ENCODE measurements around the gene DZIP1L.

The DZIP1L gene

GRCh38 chr3:138030734-138031280 is 84.6 kb downstream of the DZIP1L start:
- DNase-seq = no peak

- DNase-seq = no peak
Observed at GRCh38 chr3:138027821-138028220, 87.6 kb downstream of the DZIP1L start.

GRCh38 chr3:138025553-138025952 is 89.9 kb downstream of the DZIP1L start:
- DNase-seq = no peak

- DNase-seq = no peak
Observed at GRCh38 chr3:138023754-138024153, 91.7 kb downstream of the DZIP1L start.

DNA sequence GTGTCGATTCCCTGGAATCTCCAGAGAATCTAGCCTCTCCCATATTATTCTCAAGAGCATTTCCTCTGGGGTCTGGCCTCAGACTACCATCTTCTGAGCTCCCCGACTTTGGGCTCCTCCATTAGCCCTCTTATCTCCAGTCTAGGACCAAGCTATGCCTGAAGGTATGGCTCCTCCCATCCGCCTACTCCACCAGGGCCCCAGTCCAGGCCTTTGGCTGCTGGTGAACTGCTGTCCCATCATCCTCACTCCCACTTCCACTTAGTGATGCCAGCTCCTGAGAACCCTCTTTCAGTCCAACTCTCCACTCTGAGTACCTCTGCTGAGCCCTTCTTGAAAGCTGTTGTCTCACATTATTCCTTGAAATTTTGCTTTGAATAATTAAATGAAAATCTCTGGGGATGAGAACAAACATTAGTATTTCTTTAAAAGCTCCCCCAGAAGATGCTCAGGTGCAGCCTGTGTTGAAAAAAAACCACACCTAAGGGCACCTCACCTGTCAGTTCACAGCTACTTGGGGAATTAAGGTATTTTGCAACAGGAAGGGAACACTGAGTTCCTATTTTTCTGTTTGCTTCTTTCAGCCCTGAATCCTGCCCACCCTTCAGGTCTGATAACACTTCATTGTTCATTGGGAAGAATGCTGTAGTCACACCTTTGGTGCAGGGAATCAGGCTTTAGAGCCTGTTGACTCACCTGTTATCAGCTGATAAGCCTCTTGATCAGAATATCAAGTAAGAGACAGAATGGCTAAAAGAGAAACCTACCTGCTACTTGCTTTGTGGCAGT is 95.9 kb downstream of the DZIP1L start:
- DNase-seq = no peak

DNA sequence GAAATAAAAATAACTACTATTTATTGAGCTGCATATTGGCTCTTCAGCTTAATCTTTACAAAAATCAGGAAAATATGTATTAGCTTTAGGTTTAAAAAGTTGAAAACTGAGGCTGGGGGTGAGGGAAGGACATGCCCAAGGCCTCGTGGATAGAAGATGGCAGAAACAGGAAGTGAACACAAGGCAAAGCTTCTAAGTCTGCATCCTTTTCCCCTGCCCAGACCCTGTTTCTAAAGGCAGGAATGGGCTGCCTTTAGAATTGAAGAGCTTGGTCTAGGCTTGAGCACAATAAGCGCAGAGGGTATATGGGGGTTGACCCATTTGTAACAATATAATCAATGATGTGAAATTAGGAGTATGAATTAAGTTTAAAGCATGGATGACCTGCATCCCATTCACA is 99.3 kb downstream of the DZIP1L start:
- no peak for DNase-seq

DNA sequence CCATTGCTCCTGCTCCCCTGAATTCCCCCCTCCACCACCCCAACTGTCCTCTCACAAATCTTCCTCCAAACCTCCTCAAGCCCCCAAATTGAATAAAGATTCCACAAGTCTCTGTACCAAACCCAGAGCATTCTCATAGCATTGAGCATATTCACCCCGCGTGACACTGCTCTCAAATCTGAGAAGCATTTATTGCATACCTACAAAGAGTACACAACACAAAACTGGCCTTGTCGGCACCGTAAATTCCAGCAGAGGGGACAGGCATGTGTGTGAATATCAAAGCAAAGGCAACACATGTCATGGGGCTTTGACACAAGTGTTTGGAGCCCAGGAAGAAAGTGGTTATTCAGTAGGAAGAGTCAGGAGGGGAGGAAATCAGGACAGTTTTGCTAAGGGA is 102.9 kb downstream of the DZIP1L start:
- DNase-seq = no peak
